Measurements from ENCODE around the gene BCL2L2.

The BCL2L2 gene

GRCh38 chr14:23353433-23353780 lies 46.8 kb downstream of the BCL2L2 start:
- DNase-seq: no peak

- no peak for DNase-seq
Measured at GRCh38 chr14:23354990-23355389, 48.4 kb downstream of the BCL2L2 start.

GRCh38 chr14:23355871-23356435 lies 49.3 kb downstream of the BCL2L2 start:
- no peak for DNase-seq

GRCh38 chr14:23356662-23357061 lies 50.0 kb downstream of the BCL2L2 start:
- DNase-seq: no peak

- no peak for DNase-seq
Measured at GRCh38 chr14:23357261-23357660, 50.6 kb downstream of the BCL2L2 start.

- no peak for DNase-seq
Measured at GRCh38 chr14:23358042-23358441, 51.4 kb downstream of the BCL2L2 start.

GRCh38 chr14:23358553-23359166 lies 52.0 kb downstream of the BCL2L2 start:
- DNase-seq: no peak

GRCh38 chr14:23359167-23359626 lies 52.6 kb downstream of the BCL2L2 start:
- DNase-seq: no peak

GRCh38 chr14:23359722-23360447 lies 53.3 kb downstream of the BCL2L2 start:
- DNase-seq: no peak

GRCh38 chr14:23360496-23360895 lies 53.9 kb downstream of the BCL2L2 start:
- peak in 46 of 56 donors; percentile 19 to 84 (median 55) for DNase-seq

- peak in 27 of 56 donors; percentile 15 to 66 (median 38) for DNase-seq
Measured at GRCh38 chr14:23361320-23361719, 54.7 kb downstream of the BCL2L2 start.
